Measurements from ENCODE around the gene MAP1LC3B2.

Gene MAP1LC3B2

DNA sequence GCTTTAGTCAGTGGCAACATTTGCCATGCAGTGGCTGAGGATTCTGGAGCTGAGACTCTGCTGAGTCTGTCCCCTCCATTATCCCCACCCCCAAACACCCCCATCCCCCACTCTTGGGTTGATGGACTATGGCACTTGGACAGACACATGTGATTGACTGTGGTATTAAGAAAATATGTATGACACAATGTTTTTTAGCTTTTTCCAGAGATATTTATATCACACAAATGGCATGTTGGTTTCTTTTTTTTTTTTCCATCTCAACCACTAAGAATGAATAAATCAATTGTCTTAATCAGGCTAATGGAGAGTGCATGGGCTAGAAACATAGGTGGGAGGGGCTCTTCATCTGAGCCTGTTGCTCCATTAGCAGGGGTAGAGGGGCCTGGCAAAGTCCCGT, 30.7 kb upstream of the MAP1LC3B2 start:
- DNase-seq (ENCODE audit: low read depth) = no peak
- no peak overlapping the region for H3K4me3 ChIP-seq (ENCODE audit: low read depth, low read length)
- TF ChIP-seq MYC (IDR thresholded peaks at IDR 0.05; ENCODE audit: low read depth, low read length) (no peak), POLR2A (IDR thresholded peaks at IDR 0.05; ENCODE audit: extremely low read depth, insufficient read length) (no peak)
- TF ChIP-seq, protein P1, sequence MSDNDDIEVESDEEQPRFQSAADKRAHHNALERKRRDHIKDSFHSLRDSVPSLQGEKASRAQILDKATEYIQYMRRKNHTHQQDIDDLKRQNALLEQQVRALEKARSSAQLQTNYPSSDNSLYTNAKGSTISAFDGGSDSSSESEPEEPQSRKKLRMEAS (IDR thresholded peaks at IDR 0.05; ENCODE audit: low read depth, low read length) = no peak
- TF ChIP-seq, protein P2, sequence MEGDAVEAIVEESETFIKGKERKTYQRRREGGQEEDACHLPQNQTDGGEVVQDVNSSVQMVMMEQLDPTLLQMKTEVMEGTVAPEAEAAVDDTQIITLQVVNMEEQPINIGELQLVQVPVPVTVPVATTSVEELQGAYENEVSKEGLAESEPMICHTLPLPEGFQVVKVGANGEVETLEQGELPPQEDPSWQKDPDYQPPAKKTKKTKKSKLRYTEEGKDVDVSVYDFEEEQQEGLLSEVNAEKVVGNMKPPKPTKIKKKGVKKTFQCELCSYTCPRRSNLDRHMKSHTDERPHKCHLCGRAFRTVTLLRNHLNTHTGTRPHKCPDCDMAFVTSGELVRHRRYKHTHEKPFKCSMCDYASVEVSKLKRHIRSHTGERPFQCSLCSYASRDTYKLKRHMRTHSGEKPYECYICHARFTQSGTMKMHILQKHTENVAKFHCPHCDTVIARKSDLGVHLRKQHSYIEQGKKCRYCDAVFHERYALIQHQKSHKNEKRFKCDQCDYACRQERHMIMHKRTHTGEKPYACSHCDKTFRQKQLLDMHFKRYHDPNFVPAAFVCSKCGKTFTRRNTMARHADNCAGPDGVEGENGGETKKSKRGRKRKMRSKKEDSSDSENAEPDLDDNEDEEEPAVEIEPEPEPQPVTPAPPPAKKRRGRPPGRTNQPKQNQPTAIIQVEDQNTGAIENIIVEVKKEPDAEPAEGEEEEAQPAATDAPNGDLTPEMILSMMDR (IDR thresholded peaks at IDR 0.05; ENCODE audit: low read depth, low read length) = no peak

DNA sequence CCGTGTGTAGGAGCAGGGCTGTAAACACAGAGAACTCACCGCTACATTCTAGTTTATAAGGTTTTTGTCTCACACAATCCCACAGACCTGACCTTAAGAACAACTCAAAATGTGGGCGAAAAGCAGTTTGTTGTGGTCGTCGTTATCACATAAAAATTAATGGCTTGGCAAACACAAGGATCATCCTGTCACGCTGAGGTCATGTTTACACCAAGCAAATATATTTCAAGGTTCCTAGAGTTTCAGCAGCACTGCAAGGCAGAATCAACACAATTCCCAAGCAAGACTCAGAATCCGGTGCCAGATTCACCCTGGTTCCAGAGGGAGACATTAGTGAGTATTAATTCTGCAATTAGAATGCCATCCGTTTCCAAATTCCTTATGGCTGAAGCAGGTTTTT, 30.1 kb upstream of the MAP1LC3B2 start:
- H3K4me3 ChIP-seq (ENCODE audit: low read depth, low read length) = no peak overlapping the region
- no peak for TF ChIP-seq POLR2A (IDR thresholded peaks at IDR 0.05; ENCODE audit: extremely low read depth, insufficient read length)
- no peak for DNase-seq (ENCODE audit: low read depth)

DNA sequence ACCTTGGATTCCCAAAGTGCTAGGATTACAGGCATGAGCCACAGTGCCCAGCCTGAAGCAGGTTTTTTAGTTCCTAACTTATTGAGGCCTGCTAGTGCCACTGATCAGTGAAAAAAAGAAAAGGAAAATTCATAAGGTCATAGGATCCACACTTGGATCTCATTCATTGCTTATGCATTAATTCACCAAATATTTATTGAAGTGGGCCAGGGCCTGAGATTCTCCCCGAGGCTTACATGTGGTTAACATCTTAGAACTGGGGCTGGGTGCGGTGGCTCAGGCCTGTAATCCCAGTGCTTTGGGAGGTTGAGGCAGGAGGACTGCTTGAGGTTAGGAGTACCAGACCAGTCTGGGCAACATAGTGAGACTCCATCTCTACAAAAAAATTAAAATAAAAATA, 29.5 kb upstream of the MAP1LC3B2 start:
- TF ChIP-seq POLR2A (IDR thresholded peaks at IDR 0.05; ENCODE audit: extremely low read depth, insufficient read length) = no peak
- no peak for TF ChIP-seq MYC (IDR thresholded peaks at IDR 0.05; ENCODE audit: low read depth, low read length)
- DNase-seq (ENCODE audit: low read depth) = no peak

DNA sequence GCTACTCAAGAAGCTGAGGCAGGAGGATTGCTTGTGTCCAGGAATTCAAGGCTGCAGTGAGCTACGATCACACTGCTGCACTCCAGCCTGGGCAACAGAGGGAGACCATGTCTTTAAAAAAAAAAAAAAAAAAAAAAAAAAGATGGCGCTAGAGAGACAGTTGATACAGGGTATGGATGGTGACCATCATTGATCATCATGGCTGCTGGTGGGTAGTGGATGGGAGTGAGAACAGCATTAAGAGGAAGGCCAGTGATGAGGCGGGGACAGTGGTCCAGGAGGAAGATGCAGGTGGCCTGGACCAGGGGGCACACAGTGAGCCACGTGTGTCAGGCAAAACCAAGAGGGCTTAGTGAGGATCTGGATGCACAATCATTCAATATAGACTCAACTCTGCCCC, 26.8 kb upstream of the MAP1LC3B2 start:
- no peak for DNase-seq (ENCODE audit: low read depth)
- H3K4me3 ChIP-seq (ENCODE audit: low read depth, low read length) = no peak overlapping the region
- TF ChIP-seq, protein P2 (IDR thresholded peaks at IDR 0.05; ENCODE audit: low read depth, low read length) = no peak
- TF ChIP-seq POLR2A (IDR thresholded peaks at IDR 0.05; ENCODE audit: extremely low read depth, insufficient read length) = no peak
- no peak for TF ChIP-seq MYC (IDR thresholded peaks at IDR 0.05; ENCODE audit: low read depth, low read length)
- TF ChIP-seq, protein P1 (IDR thresholded peaks at IDR 0.05; ENCODE audit: low read depth, low read length) = no peak

More for the DNA sequence above, 29.5 kb upstream of the MAP1LC3B2 start:
- no peak overlapping the region for H3K4me3 ChIP-seq (ENCODE audit: low read depth, low read length)

DNA sequence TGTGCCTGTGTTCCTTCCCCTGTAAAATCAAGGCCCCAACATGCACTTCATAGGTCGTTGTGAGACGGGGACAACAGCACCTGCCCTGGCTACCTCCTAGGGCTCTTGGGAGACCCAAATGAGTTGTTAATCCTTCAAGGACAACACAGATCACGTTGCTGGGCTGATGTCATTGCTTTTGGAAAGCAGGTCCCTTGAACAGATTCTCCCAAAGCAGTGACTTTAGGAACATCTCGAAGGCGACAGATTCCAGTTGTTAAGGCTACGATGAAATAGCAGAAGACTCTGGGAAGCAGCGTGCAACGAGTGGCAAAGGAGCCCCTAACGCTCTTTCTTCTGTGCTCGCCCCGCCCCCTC, 26.2 kb upstream of the MAP1LC3B2 start:
- peak overlapping the region; percentile 48 for H3K4me3 ChIP-seq (ENCODE audit: low read depth, low read length)
- TF ChIP-seq MYC (IDR thresholded peaks at IDR 0.05; ENCODE audit: low read depth, low read length) = no peak
- TF ChIP-seq, protein P2 (IDR thresholded peaks at IDR 0.05; ENCODE audit: low read depth, low read length) = no peak
- no peak for TF ChIP-seq POLR2A (IDR thresholded peaks at IDR 0.05; ENCODE audit: extremely low read depth, insufficient read length)
- TF ChIP-seq, protein P1 (IDR thresholded peaks at IDR 0.05; ENCODE audit: low read depth, low read length) = no peak
- no peak for DNase-seq (ENCODE audit: low read depth)

DNA sequence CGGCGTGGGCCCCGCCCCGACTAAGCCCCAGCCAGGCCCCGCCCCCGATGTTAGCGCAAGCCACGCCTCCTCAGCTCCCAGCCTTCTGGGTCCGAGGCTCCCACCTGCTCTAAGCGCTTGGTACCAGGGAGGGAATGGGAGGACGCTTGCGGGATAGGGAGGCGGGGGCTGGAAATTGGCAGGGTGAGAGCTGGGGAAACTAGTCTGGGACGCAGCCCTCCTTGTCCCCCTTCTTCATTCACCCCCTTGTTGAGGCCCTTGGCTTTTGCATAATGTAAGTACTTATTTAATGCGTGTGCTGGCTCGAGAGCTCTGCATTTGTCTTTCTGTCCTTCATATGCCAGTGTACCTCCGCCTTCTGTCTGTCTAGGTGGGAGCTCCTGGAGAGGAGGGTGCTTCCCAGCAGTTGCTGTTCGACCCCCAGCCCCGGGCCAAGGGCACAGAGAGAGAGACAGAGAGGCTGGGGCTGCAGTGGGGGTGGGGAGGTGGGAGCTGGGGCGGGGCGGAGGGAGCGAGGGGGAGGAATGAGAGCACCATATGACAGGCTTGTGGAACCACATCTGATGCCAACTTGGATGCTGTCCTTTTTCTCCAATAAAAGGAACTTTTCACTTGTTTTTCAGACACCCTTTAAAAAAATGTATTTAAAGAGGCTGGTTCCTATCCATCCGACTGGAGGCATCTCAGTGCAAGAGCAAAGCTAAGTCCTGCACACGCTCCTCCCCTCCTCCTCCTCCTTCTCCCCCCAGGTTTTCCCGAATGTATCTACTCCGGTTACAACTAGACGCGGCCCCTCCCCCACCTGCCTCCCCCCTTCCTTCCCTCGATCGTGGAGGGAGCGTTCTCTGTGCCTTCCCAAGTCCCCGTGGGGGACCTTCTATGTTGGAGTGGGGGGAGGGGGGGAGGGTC, 25.6 kb upstream of the MAP1LC3B2 start:
- DNase-seq (ENCODE audit: low read depth) = peak; percentile 86
- TF ChIP-seq MYC (IDR thresholded peaks at IDR 0.05; ENCODE audit: low read depth, low read length) = no peak
- TF ChIP-seq, protein P1 (IDR thresholded peaks at IDR 0.05; ENCODE audit: low read depth, low read length) = peak; percentile 14; the same call in 1 of the 2 replicates
- H3K4me3 ChIP-seq (ENCODE audit: low read depth, low read length) = peak overlapping the region; percentile 55

DNA sequence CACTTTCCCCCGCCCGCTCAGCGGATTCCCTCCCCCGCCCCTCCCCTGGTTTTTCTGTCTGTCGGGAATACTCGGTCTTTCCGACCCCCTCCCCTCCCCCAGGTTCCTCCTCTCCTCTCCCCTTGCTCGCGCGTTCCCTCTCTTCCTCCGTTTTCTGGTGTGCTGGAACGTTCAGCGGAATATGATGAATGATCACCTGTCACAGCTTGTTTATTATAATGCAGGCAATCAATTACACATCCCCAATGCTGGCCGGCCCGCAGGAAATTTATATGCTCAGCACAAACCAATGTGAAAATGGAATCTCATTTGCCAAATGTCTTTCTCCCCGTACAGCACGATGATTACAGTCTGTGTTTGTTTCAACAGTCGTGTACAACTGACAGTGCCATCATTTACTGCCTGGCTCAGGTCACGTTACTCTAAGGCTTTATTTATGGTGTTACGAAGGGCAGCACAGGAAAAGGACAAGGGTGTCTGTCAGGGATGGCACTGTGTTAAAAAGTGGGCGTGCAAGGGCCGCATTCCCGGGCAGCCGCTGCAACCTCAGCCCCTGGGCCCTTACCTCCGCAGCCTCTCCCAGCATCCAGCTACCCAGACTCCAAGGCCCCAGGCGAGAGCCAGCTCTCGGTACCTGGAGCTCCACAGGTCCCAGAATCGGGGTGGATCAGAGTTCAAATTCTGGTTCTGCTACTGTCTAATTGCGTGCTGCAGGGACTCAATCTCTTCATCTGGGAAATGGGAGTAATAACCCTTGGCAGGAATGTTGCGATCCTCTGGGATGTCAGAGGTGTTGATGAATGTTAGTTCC, 24.7 kb upstream of the MAP1LC3B2 start:
- no peak for DNase-seq (ENCODE audit: low read depth)
- TF ChIP-seq, protein P2 (IDR thresholded peaks at IDR 0.05; ENCODE audit: low read depth, low read length) = no peak
- TF ChIP-seq MYC (IDR thresholded peaks at IDR 0.05; ENCODE audit: low read depth, low read length) (no peak), POLR2A (IDR thresholded peaks at IDR 0.05; ENCODE audit: extremely low read depth, insufficient read length) (no peak)
- TF ChIP-seq, protein P1 (IDR thresholded peaks at IDR 0.05; ENCODE audit: low read depth, low read length) = no peak
- H3K4me3 ChIP-seq (ENCODE audit: low read depth, low read length) = peak overlapping the region; percentile 55
